HCT116 (cell line): ENCODE data around the gene ARAP1. TPM values are rescaled to one million over a fixed set of nuclear protein-coding genes. Genes with fewer than 3 reads are reported as not detected.

Experiments
- ATAC-seq: fragments of 200-7000 bp; cut with Tn5 transposase; 2 replicates; pipeline ENCODE4 v1.9.1; 2020; ENCODE audit warnings: mild to moderate bottlenecking, moderate library complexity
- BruUV-seq: library from RNA; stranded (reverse); fragments of 400-500 nt; replicated peaks from 2 replicates; lab custom pipeline; 2021; lab: Mats Ljungman, UMichigan
- CTCF ChIA-PET: fragments of 300-600 bp; sonication (Branson Sonifier 250); formaldehyde crosslinking; loops from one replicate; lab custom pipeline; 2021; ENCODE audit warnings: antibody characterized with exemption; lab: Charles Lee
- POLR2A ChIA-PET: fragments of 300-600, 350-600 bp; sonication (Branson Sonifier 250); formaldehyde crosslinking; loops from one replicate; lab custom pipeline; 2021; ENCODE audit warnings: antibody characterized with exemption; lab: Charles Lee
- RAD21 ChIA-PET, 2 experiments: fragments of 300-600 bp; sonication (Branson Sonifier 250); formaldehyde crosslinking; loops; one replicate each; lab custom pipeline; 2023; ENCODE audit warnings: low total read pairs in 2 of 2; ENCODE audit not compliant: uncharacterized antibody in 2 of 2, unreplicated experiment in 2 of 2, low non-redundant PET in 1 of 2; lab: Charles Lee
- DNase-seq: peaks from one replicate; pipeline ENCODE4 v3.0.0-alpha.2; 2010; ENCODE audit warnings: low read depth, low spot score
- H2AFZ ChIP-seq: fragments of 200-600 bp; shearing (Covaris generic), sonication (generic); 2 replicates; pipeline ENCODE4 v1.6.1; 2017; ENCODE audit warnings: low read depth, mixed run types, mixed read lengths, antibody characterized with exemption, low read length; ENCODE audit not compliant: poor library complexity, severe bottlenecking
- H3K27ac ChIP-seq: 2 replicates; pipeline ENCODE4 v1.5.1; 2012; ENCODE audit warnings: low read depth, low read length
- H3K27me3 ChIP-seq: fragments of 200-600 bp; sonication (generic); 2 replicates; pipeline ENCODE4 v1.6.1; 2016; ENCODE audit warnings: mixed run types, low read length, mixed read lengths; ENCODE audit not compliant: insufficient read depth
- H3K36me3 ChIP-seq, 2 experiments: fragments of 200-500 bp in 1 of 2; fragments of 200-600 bp in 1 of 2; sonication (Bioruptor generic) in 1 of 2; sonication (generic) in 1 of 2; 2 replicates each; pipeline versions ENCODE4 v1.5.1 to v1.6.1; 2014 to 2016; ENCODE audit warnings: low read length in 2 of 2, inconsistent platforms in 1 of 2, mixed read lengths in 1 of 2, mixed run types in 1 of 2; ENCODE audit not compliant: insufficient read depth in 2 of 2, control insufficient read depth in 1 of 2
- H3K4me1 ChIP-seq, 2 experiments: fragments of 200-600 bp in 1 of 2; sonication (generic) in 1 of 2; 2 replicates each; pipeline versions ENCODE4 v1.5.1 to v1.6.1; 2012 to 2017; ENCODE audit warnings: low read length in 2 of 2, inconsistent platforms in 1 of 2, mild to moderate bottlenecking in 1 of 2, mixed read lengths in 1 of 2, mixed run types in 1 of 2, moderate library complexity in 1 of 2; ENCODE audit not compliant: insufficient read depth in 2 of 2, control insufficient read depth in 1 of 2
- H3K4me2 ChIP-seq: fragments of 200-600 bp; sonication (generic); 2 replicates; pipeline ENCODE4 v1.6.1; 2017; ENCODE audit warnings: mixed run types, low read length, mixed read lengths
- H3K4me3 ChIP-seq, 2 experiments: fragments of 200-600 bp in 1 of 2; sonication (generic) in 1 of 2; replicated peaks in 1 of 2; 2 replicates each; pipeline ENCODE4 v1.5.1; 2011 to 2016; ENCODE audit warnings: low read length in 2 of 2, control low read depth in 1 of 2, low read depth in 1 of 2, mild to moderate bottlenecking in 1 of 2, mixed read lengths in 1 of 2, mixed run types in 1 of 2
- H3K79me2 ChIP-seq: fragments of 200-600 bp; sonication (generic); 2 replicates; pipeline ENCODE4 v1.6.1; 2017; ENCODE audit warnings: mild to moderate bottlenecking, mixed run types, low read length, moderate library complexity, mixed read lengths; ENCODE audit not compliant: insufficient read depth
- H3K9ac ChIP-seq: fragments of 200-600 bp; sonication (generic); 2 replicates; pipeline ENCODE4 v1.6.1; 2016; ENCODE audit warnings: low read length, mixed read lengths
- H3K9me2 ChIP-seq: fragments of 200-600 bp; sonication (generic), shearing (Covaris generic); 2 replicates; pipeline ENCODE4 v1.6.1; 2017; ENCODE audit warnings: mixed run types, mild to moderate bottlenecking, moderate library complexity; ENCODE audit not compliant: insufficient read depth
- H3K9me3 ChIP-seq, 2 experiments: fragments of 200-500 bp in 1 of 2; fragments of 200-600 bp in 1 of 2; sonication (Bioruptor generic) in 1 of 2; sonication (generic) in 1 of 2; 2 replicates each; pipeline ENCODE4 v1.6.1; 2014 to 2017; ENCODE audit warnings: low read length in 2 of 2, mixed read lengths in 2 of 2, inconsistent platforms in 1 of 2, low read depth in 1 of 2, mild to moderate bottlenecking in 1 of 2, mixed run types in 1 of 2, moderate library complexity in 1 of 2; ENCODE audit not compliant: control insufficient read depth in 1 of 2, insufficient read depth in 1 of 2
- H4K20me1 ChIP-seq: fragments of 200-600 bp; sonication (generic), shearing (Covaris generic); 2 replicates; pipeline ENCODE4 v1.6.1; 2017; ENCODE audit warnings: mixed run types, mild to moderate bottlenecking, moderate library complexity; ENCODE audit not compliant: insufficient read depth
- EZH2phosphoT487 ChIP-seq: fragments of 200-600 bp; IDR thresholded peaks from 2 replicates; pipeline ENCODE4 v1.6.1; 2018; ENCODE audit warnings: antibody characterized with exemption, borderline replicate concordance
- FOSL1 ChIP-seq: IDR thresholded peaks from 2 replicates; pipeline ENCODE4 v1.6.1; 2012; ENCODE audit warnings: low read depth
- MAX ChIP-seq: IDR thresholded peaks from 2 replicates; pipeline ENCODE4 v1.6.1; 2012
- RAD21 ChIP-seq: IDR thresholded peaks from 2 replicates; pipeline ENCODE4 v1.6.1; 2012; ENCODE audit warnings: low read depth, mild to moderate bottlenecking
- TCF7L2 ChIP-seq: IDR thresholded peaks from 2 replicates; pipeline ENCODE4 v1.7.0; 2011; ENCODE audit warnings: borderline replicate concordance, inconsistent platforms; ENCODE audit not compliant: insufficient read depth, insufficient read length; ENCODE audit errors: extremely low read depth
- ZFX ChIP-seq: fragments of 450-650 bp; IDR thresholded peaks from 2 replicates; pipeline ENCODE4 v1.6.1; 2017
- intact Hi-C: fragments of 100-400 bp; cut with micrococcal nuclease; formaldehyde crosslinking; loops from 2 replicates; pipeline ENCODE4 v1.10.0; 2022
- total RNA-seq: library from RNA; stranded (reverse); gene quantifications from one replicate; pipeline ENCODE4 v1.2.1, GENCODE V29; 2021; ENCODE audit not compliant: unreplicated experiment
- TF ChIP-seq, protein P1 (sequence below), 3 experiments: fragments of 200-600 bp in 1 of 3; sonication (generic) in 1 of 3; IDR thresholded peaks in 2 of 3; conservative IDR thresholded peaks in 1 of 3; 2 replicates each; pipeline ENCODE4 v1.5.1; 2012 to 2017; ENCODE audit warnings: low read depth in 2 of 3, low read length in 2 of 3, antibody characterized with exemption in 1 of 3, borderline replicate concordance in 1 of 3, control low read depth in 1 of 3, mild to moderate bottlenecking in 1 of 3, mixed read lengths in 1 of 3, mixed run types in 1 of 3, moderate library complexity in 1 of 3; ENCODE audit not compliant: insufficient read depth in 1 of 3

ARAP1 gene
- total RNA-seq, 1 experiment from 2014 or later: 57.4 TPM

DNA sequence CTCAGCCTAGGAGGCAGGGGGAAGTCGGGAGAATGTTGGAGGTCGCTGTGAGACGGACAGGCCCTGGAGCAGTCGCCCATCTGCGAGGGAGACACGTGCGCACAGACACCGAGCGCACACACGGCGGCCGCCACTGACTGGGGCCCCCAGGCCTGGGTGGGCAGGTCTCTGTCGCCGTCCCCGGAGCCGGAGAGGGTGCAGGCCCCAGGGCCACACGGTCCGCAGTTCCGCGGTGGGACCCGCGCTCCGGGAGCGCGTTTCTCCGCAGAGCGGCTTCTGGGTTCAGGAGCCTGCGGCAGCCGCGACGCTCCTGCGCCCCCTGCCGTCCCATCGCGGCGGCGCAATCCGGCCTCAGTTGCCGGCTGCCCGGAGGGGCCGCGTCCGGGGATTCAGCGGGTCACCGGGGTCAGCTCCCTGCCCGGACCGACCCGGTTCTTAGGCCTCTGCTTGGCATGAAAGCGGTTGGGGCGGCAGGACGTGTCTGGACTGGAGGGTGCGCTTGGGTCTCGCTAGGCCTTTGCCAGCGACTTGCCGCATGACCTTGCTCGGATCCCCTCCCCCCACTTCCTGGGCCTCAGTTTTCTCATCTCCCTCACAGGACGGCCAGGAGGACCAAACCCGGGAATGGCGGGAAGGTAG is 109.2 kb downstream of the ARAP1 start:
- ChIA-PET CTCF (interaction anchor here (1.0 to 2.8 kb wide), 5 partner anchors 35 to 171 kb away, joined by 3 to 16 read pairs (median 14); no protein-coding TSS in a partner anchor), POLR2A (interaction anchor here (0.7 to 1.3 kb wide), 3 partner anchors 12 to 56 kb away, joined by 3 to 4 read pairs (median 3); no protein-coding TSS in a partner anchor), RAD21 (interaction anchor here in 1 of 2 experiments (0.8 to 1.5 kb wide), 4 partner anchors 34 to 172 kb away, joined by 3 to 7 read pairs (median 3); no protein-coding TSS in a partner anchor)
- BruUV-seq: no TSS peak
- no peaks in the 10 kb centered on the region for H3K9me3 ChIP-seq
- no peaks in the 10 kb centered on the region for H4K20me1 ChIP-seq
- H3K27me3 ChIP-seq: peaks cover 13% of the 10 kb centered on the region; the same call in 1 of the 2 replicates
- TF ChIP-seq RAD21: peak; percentile 86
- TF ChIP-seq, protein P1, sequence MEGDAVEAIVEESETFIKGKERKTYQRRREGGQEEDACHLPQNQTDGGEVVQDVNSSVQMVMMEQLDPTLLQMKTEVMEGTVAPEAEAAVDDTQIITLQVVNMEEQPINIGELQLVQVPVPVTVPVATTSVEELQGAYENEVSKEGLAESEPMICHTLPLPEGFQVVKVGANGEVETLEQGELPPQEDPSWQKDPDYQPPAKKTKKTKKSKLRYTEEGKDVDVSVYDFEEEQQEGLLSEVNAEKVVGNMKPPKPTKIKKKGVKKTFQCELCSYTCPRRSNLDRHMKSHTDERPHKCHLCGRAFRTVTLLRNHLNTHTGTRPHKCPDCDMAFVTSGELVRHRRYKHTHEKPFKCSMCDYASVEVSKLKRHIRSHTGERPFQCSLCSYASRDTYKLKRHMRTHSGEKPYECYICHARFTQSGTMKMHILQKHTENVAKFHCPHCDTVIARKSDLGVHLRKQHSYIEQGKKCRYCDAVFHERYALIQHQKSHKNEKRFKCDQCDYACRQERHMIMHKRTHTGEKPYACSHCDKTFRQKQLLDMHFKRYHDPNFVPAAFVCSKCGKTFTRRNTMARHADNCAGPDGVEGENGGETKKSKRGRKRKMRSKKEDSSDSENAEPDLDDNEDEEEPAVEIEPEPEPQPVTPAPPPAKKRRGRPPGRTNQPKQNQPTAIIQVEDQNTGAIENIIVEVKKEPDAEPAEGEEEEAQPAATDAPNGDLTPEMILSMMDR (IDR thresholded peaks at IDR 0.05 in 2 of 3, conservative IDR thresholded peaks at IDR 0.05 in 1 of 3; ENCODE audit: borderline replicate concordance in 1 of 3, insufficient read depth in 1 of 3, low read depth in 2 of 3, low read length in 2 of 3): peak; percentile 74 to 86 (median 78)
- TF ChIP-seq TCF7L2: peak; percentile 12
- peak; percentile 63; the same call in 1 of the 2 replicates for TF ChIP-seq ZFX
- TF ChIP-seq EZH2phosphoT487: no peak
- TF ChIP-seq MAX: no peak; the same call in 1 of the 2 replicates
- no peak for TF ChIP-seq FOSL1
- DNase-seq (peak; percentile 32), ATAC-seq (peak; percentile 80)
- peak overlapping the region; percentile 91 for H3K4me2 ChIP-seq
- H2AFZ ChIP-seq: peak overlapping the region; percentile 32
- H3K9me2 ChIP-seq: no peaks in the 10 kb centered on the region
- H3K27ac ChIP-seq: no peak overlapping the region; the same call in 1 of the 2 replicates
- H3K79me2 ChIP-seq: no peaks in the 10 kb centered on the region
- intact Hi-C loops: loop anchor here (1.0 to 2.0 kb wide), 3 partner anchors 44 to 160 kb away; no protein-coding TSS in a partner anchor
- no peaks in the 10 kb centered on the region for H3K36me3 ChIP-seq
- H3K9ac ChIP-seq: peak overlapping the region; percentile 45
- peak overlapping the region; percentile 44 to 59 for H3K4me3 ChIP-seq
- H3K4me1 ChIP-seq: peaks cover 4 to 22% of the 10 kb centered on the region in 2 experiments; a peak in 3 of 4 replicates
